ENCODE results near the gene USP15. TPM values are rescaled to one million over a fixed set of nuclear protein-coding genes. Genes with fewer than 3 reads are reported as not detected.

Gene USP15
- total RNA-seq, 2 experiments from 2014 or later: 87.2 to 98.0 TPM

GRCh38 chr12:62258941-62259630 is 1.1 kb upstream of the USP15 start:
- CTCF ChIA-PET: interaction anchor here (0.6 to 1.2 kb wide), 3 partner anchors 13 to 122 kb away, joined by 3 read pairs; no protein-coding TSS in a partner anchor
- Mint-ChIP-seq H3K36me3 (ENCODE audit: low read depth) (peaks cover 17% of the 10 kb centered on the region), H3K4me1 (peaks cover 48% of the 10 kb centered on the region), H3K27me3 (no peaks in the 10 kb centered on the region), H3K9me3 (ENCODE audit: low read depth) (no peaks in the 10 kb centered on the region), H3K27ac (peak overlapping the region; percentile 100), H3K4me3 (peak overlapping the region; percentile 87)
- ATAC-seq: peak; percentile 4
- DNase-seq: peak; percentile 25
- intact Hi-C loops (cut with DNase I, micrococcal nuclease): no loop called here
- POLR2A ChIA-PET: interaction anchor here (0.5 to 0.6 kb wide), 2 partner anchors 122 to 538 kb away, joined by 3 read pairs; no protein-coding TSS in a partner anchor

- Mint-ChIP-seq H3K9me3 (ENCODE audit: low read depth) (no peaks in the 10 kb centered on the region), H3K4me1 (peaks cover 53% of the 10 kb centered on the region), H3K4me3 (peak overlapping the region; percentile 87), H3K27ac (peak overlapping the region; percentile 100), H3K27me3 (no peaks in the 10 kb centered on the region), H3K36me3 (ENCODE audit: low read depth) (peaks cover 21% of the 10 kb centered on the region)
- intact Hi-C loops (cut with DNase I, micrococcal nuclease): no loop called here
- ATAC-seq: peak; percentile 18
- CTCF ChIA-PET: interaction anchor here (0.8 to 1.4 kb wide), 5 partner anchors 14 to 176 kb away, joined by 3 to 6 read pairs (median 3); no protein-coding TSS in a partner anchor
- no peak for DNase-seq
- POLR2A ChIA-PET: interaction anchor here (0.5 to 0.8 kb wide), 4 partner anchors 48 to 344 kb away, joined by 3 to 5 read pairs (median 3); no protein-coding TSS in a partner anchor
Observed at GRCh38 chr12:62259631-62259992, 592 bp upstream of the USP15 start.

DNA sequence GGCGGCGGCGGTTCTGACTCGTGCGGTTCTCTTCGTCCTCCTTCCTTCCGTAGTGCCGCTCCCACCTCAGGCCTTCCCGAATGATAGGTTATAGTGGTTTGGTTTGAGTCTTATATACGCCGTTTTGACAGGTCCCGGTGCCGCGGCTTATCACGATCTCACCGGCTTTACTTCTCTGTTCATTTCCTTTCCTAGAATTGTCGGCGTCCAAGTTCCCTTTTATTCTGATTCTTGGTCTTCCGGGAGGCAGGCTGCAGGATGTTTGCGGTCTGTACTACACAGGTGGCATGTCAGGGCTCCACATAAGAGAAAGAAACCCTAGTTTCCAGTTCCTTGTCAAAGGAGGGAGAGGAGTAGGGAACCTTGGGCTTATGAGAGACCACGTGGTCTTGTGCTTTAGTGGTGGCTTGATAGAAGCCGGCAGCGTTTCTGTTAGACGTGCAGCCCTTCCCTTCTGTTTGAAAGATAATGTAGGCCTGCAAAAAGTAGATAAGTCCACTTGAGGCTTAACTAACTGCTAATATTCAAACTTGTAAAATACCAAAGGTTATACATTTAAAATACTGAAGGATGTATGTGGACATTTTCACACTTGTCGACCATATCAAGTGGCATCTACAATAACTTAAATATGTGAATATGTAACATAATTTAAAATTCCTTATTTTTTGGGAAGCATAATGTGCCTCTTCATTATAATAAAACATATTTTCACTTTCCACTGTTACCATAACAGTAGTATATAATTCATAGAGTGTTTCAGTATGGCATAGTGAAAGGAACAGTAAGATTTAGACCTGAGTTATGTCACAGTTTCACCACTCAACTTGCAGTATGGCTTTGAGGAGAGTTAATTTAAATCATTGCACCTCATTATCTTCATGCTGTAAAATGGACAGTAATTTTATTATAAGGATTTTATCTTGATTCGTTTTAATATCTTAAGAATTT is 804 bp downstream of the USP15 start:
- Mint-ChIP-seq H3K27me3 (no peaks in the 10 kb centered on the region), H3K4me3 (peak overlapping the region; percentile 87), H3K4me1 (peaks cover 64% of the 10 kb centered on the region), H3K9me3 (ENCODE audit: low read depth) (no peaks in the 10 kb centered on the region), H3K36me3 (ENCODE audit: low read depth) (peaks cover 25% of the 10 kb centered on the region), H3K27ac (peak overlapping the region; percentile 100)
- POLR2A ChIA-PET: no interaction called here
- DNase-seq (peak; percentile 70), ATAC-seq (peak; percentile 30)
- CTCF ChIA-PET: interaction anchor here (1.2 to 1.4 kb wide), 2 partner anchors 23 to 70 kb away, joined by 3 to 6 read pairs; no protein-coding TSS in a partner anchor
- intact Hi-C loops (cut with DNase I, micrococcal nuclease): loop anchor here (1.0 to 10.0 kb wide), 11 partner anchors 30 to 1961 kb away; partner anchors contain the start of genes MON2 (in 2 of the 2) and KICS2 (in 1 of the 2)

GRCh38 chr12:62261876-62262517 is 1.8 kb downstream of the USP15 start:
- H3K4me1 Mint-ChIP-seq: peaks cover 62% of the 10 kb centered on the region
- no peaks in the 10 kb centered on the region for H3K9me3 Mint-ChIP-seq (ENCODE audit: low read depth)
- intact Hi-C loops (cut with DNase I, micrococcal nuclease): loop anchor here (2.0 to 10.0 kb wide), 9 partner anchors 29 to 1960 kb away; partner anchors contain the start of genes KICS2 (in 1 of the 2) and MON2 (in 1 of the 2)
- ChIA-PET POLR2A (no interaction called here), CTCF (no interaction called here)
- H3K27me3 Mint-ChIP-seq: no peaks in the 10 kb centered on the region
- no peak for DNase-seq
- no peak for ATAC-seq
- peak overlapping the region; percentile 87 for H3K4me3 Mint-ChIP-seq
- H3K36me3 Mint-ChIP-seq (ENCODE audit: low read depth): peaks cover 25% of the 10 kb centered on the region
- peak overlapping the region; percentile 70 for H3K27ac Mint-ChIP-seq

DNA sequence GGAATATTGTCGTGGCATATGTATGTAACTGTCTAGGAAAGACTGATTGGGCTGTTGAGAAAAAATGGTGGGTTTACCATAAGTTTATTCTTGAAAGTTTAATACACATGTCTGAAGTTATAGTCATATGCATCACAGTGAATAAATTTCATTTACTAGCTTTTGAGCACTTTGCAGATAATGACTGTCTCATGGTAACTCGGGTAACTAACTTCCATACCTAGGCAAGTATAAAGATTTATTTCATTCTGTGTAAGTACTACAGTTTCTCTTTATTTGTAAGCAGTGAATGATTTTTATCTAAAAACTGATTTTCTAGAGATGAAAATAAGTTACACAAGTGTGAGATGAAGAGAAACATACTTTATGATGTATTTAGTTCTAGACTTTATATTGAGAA is 3.0 kb downstream of the USP15 start:
- intact Hi-C loops (cut with DNase I, micrococcal nuclease): loop anchor here (5.0 to 10.0 kb wide), 5 partner anchors 204 to 1959 kb away; partner anchors contain the start of genes KICS2 (in 1 of the 2) and MON2 (in 1 of the 2)
- Mint-ChIP-seq H3K4me1 (peaks cover 62% of the 10 kb centered on the region), H3K27ac (peak overlapping the region; percentile 92), H3K27me3 (no peaks in the 10 kb centered on the region), H3K4me3 (peak overlapping the region; percentile 68), H3K9me3 (ENCODE audit: low read depth) (no peaks in the 10 kb centered on the region), H3K36me3 (ENCODE audit: low read depth) (peaks cover 26% of the 10 kb centered on the region)
- POLR2A ChIA-PET: no interaction called here
- DNase-seq (no peak), ATAC-seq (no peak)
- CTCF ChIA-PET: no interaction called here

DNA sequence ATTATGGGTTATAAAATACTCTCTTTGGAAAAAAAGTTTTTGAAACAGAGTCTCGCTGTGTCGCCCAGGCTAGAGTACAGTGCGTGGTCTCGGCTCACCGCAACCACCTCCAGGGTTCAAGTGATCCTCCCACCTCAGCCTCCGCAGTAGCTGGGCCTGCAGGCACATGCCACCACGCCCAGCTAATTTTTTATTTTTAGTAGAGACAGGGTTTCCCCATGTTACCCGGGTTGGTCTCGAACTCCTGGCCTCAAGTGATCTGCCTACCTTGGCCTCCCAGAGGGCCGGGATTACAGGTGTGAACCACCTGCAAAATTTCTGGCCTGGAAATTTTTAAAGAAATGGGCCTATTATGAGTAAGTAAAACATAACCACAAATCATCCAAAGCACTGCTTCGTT is 3.8 kb downstream of the USP15 start:
- Mint-ChIP-seq H3K4me3 (peak overlapping the region; percentile 68), H3K27ac (peak overlapping the region; percentile 92), H3K36me3 (ENCODE audit: low read depth) (peaks cover 26% of the 10 kb centered on the region), H3K27me3 (no peaks in the 10 kb centered on the region), H3K4me1 (peaks cover 62% of the 10 kb centered on the region), H3K9me3 (ENCODE audit: low read depth) (no peaks in the 10 kb centered on the region)
- ChIA-PET CTCF (no interaction called here), POLR2A (no interaction called here)
- intact Hi-C loops (cut with DNase I, micrococcal nuclease): loop anchor here (1.0 to 10.0 kb wide), 8 partner anchors 15 to 1958 kb away; partner anchors contain the start of genes KICS2 (in 1 of the 2) and MON2 (in 1 of the 2)
- DNase-seq (peak; percentile 30), ATAC-seq (no peak)

- peaks cover 67% of the 10 kb centered on the region for H3K4me1 Mint-ChIP-seq
- DNase-seq (no peak), ATAC-seq (no peak)
- H3K4me3 Mint-ChIP-seq: peak overlapping the region; percentile 68
- no peaks in the 10 kb centered on the region for H3K27me3 Mint-ChIP-seq
- H3K27ac Mint-ChIP-seq: peak overlapping the region; percentile 95
- ChIA-PET POLR2A (no interaction called here), CTCF (no interaction called here)
- H3K9me3 Mint-ChIP-seq (ENCODE audit: low read depth): no peaks in the 10 kb centered on the region
- peaks cover 26% of the 10 kb centered on the region for H3K36me3 Mint-ChIP-seq (ENCODE audit: low read depth)
- intact Hi-C loops (cut with DNase I, micrococcal nuclease): loop anchor here (1.0 to 10.0 kb wide), 8 partner anchors 14 to 1958 kb away; partner anchors contain the start of genes KICS2 (in 1 of the 2) and MON2 (in 1 of the 2)
Observed at GRCh38 chr12:62264706-62265105, 4.5 kb downstream of the USP15 start.

GRCh38 chr12:62265511-62265910 is 5.3 kb downstream of the USP15 start:
- POLR2A ChIA-PET: interaction anchor here (0.5 kb wide), 1 partner anchor 40 kb away, joined by 3 read pairs; no protein-coding TSS in a partner anchor
- peaks cover 75% of the 10 kb centered on the region for H3K4me1 Mint-ChIP-seq
- CTCF ChIA-PET: interaction anchor here (0.6 kb wide), 1 partner anchor 48 kb away, joined by 3 read pairs; no protein-coding TSS in a partner anchor

GRCh38 chr12:62267026-62267425 is 6.8 kb downstream of the USP15 start:
- intact Hi-C loops (cut with DNase I, micrococcal nuclease): loop anchor here in 1 of 2 experiments (10.0 kb wide), 1 partner anchor 258 kb away; no protein-coding TSS in a partner anchor
- POLR2A ChIA-PET: no interaction called here
- CTCF ChIA-PET: no interaction called here
- H3K4me1 Mint-ChIP-seq: peaks cover 85% of the 10 kb centered on the region
- H3K27me3 Mint-ChIP-seq: no peaks in the 10 kb centered on the region
- no peaks in the 10 kb centered on the region for H3K9me3 Mint-ChIP-seq (ENCODE audit: low read depth)
- no peak overlapping the region for H3K4me3 Mint-ChIP-seq
- DNase-seq (no peak), ATAC-seq (no peak)
- H3K27ac Mint-ChIP-seq: no peak overlapping the region
- H3K36me3 Mint-ChIP-seq (ENCODE audit: low read depth): peaks cover 28% of the 10 kb centered on the region

More at GRCh38 chr12:62265511-62265910, 5.3 kb downstream of the USP15 start:
- Mint-ChIP-seq H3K9me3 (ENCODE audit: low read depth) (no peaks in the 10 kb centered on the region), H3K36me3 (ENCODE audit: low read depth) (peaks cover 28% of the 10 kb centered on the region), H3K27ac (peak overlapping the region; percentile 37), H3K27me3 (no peaks in the 10 kb centered on the region), H3K4me3 (peak overlapping the region; percentile 68)
- intact Hi-C loops (cut with DNase I, micrococcal nuclease): loop anchor here (2.0 to 10.0 kb wide), 3 partner anchors 13 to 259 kb away; no protein-coding TSS in a partner anchor
- ATAC-seq (no peak), DNase-seq (no peak)

DNA sequence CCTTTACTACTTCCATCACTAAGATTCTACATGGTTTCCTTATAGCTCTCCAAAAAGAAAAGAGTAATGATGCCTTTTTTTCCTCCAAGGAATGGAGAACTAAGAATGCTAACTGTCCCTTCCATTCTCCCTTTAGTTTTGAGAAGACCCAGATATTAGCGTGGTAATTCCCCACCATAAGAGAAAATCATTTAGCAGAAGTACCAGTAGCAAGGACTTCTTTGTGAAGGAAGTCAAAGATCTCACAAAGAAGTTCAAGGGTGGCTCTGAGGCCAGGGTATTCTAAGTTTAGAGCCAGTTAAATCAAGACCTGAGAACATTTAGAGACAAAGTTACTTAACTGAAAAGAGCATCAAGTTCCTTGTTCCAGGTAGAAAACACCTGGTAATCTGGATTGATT is 7.3 kb downstream of the USP15 start:
- ChIA-PET CTCF (no interaction called here), POLR2A (no interaction called here)
- Mint-ChIP-seq H3K4me1 (peaks cover 85% of the 10 kb centered on the region), H3K27ac (peak overlapping the region; percentile 52), H3K27me3 (no peaks in the 10 kb centered on the region), H3K4me3 (no peak overlapping the region), H3K36me3 (ENCODE audit: low read depth) (peaks cover 28% of the 10 kb centered on the region), H3K9me3 (ENCODE audit: low read depth) (no peaks in the 10 kb centered on the region)
- ATAC-seq: no peak
- intact Hi-C loops (cut with DNase I, micrococcal nuclease): loop anchor here in 1 of 2 experiments (10.0 kb wide), 1 partner anchor 257 kb away; no protein-coding TSS in a partner anchor
- no peak for DNase-seq
